ENCODE results near the gene CCT6A.
"Not testable (repeated sequence)": the region's sequence is repeated elsewhere in the genome, so short reads cannot be mapped to it uniquely, and the experiment has no call there.

The CCT6A gene

GRCh38 chr7:56040730-56041129 lies 10.8 kb upstream of the CCT6A start:
- no peak overlapping the region for H3K4me3 ChIP-seq (ENCODE audit: low read depth, low read length, poor library complexity, severe bottlenecking)
- H3K4me2 ChIP-seq (ENCODE audit: low read length): no peak overlapping the region
- no peak overlapping the region for H2AFZ ChIP-seq (ENCODE audit: low read length)
- H3K36me3 ChIP-seq (ENCODE audit: insufficient read depth, low read length): peaks cover 28% of the 10 kb centered on the region
- TF ChIP-seq EZH2 (IDR thresholded peaks at IDR 0.05; ENCODE audit: borderline replicate concordance, low read length): no peak
- TF ChIP-seq CTCF (IDR thresholded peaks at IDR 0.05; ENCODE audit: low read length): no peak
- no peaks in the 10 kb centered on the region for H3F3A ChIP-seq (ENCODE audit: insufficient read depth, low read length)
- H3K79me2 ChIP-seq (ENCODE audit: insufficient read depth, low read length): no peaks in the 10 kb centered on the region
- H3K27ac ChIP-seq (ENCODE audit: low read depth, low read length, poor library complexity, severe bottlenecking): no peak overlapping the region
- H3K9me2 ChIP-seq (ENCODE audit: low read depth, low read length): no peaks in the 10 kb centered on the region
- H3K4me1 ChIP-seq (ENCODE audit: insufficient read depth, low read length, severe bottlenecking): no peaks in the 10 kb centered on the region
- H3K9ac ChIP-seq (ENCODE audit: low read length): no peak overlapping the region
- no peaks in the 10 kb centered on the region for H3K27me3 ChIP-seq (ENCODE audit: insufficient read depth, low read length)
- no peaks in the 10 kb centered on the region for H3K9me3 ChIP-seq (ENCODE audit: low read length)
- no peaks in the 10 kb centered on the region for H4K20me1 ChIP-seq (ENCODE audit: insufficient read depth, low read length)

DNA sequence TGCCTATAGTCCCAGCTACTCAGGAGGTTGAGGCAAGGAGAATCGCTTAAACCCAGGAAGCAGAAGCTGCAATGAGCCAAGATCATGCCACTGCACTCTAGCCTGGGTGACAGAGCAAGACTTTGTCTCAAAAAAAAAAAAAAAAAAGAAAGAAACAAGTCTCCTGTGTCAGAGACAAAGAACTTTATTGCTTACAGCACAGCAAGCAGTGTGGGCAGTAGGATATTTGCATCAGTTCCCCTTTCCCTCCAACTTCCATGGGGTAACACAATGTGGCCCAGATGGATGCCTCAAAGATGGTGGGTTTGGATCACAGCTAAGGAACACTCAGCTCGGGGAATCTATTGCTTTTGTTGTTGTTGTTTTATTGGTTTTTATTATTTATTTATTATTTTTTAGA lies 5.8 kb upstream of the CCT6A start:
- H3K36me3 ChIP-seq (ENCODE audit: insufficient read depth, low read length): peaks cover 28% of the 10 kb centered on the region
- H3K9me2 ChIP-seq (ENCODE audit: low read depth, low read length); H3K4me2 ChIP-seq (ENCODE audit: low read length); H2AFZ ChIP-seq (ENCODE audit: low read length); H4K20me1 ChIP-seq (ENCODE audit: insufficient read depth, low read length); H3K9ac ChIP-seq (ENCODE audit: low read length); H3K4me3 ChIP-seq (ENCODE audit: low read depth, low read length, poor library complexity, severe bottlenecking); H3K27ac ChIP-seq (ENCODE audit: low read depth, low read length, poor library complexity, severe bottlenecking); H3K79me2 ChIP-seq (ENCODE audit: insufficient read depth, low read length); H3K9me3 ChIP-seq (ENCODE audit: low read length); H3F3A ChIP-seq (ENCODE audit: insufficient read depth, low read length); H3K27me3 ChIP-seq (ENCODE audit: insufficient read depth, low read length): not testable (repeated sequence)
- peaks cover 23% of the 10 kb centered on the region for H3K4me1 ChIP-seq (ENCODE audit: insufficient read depth, low read length, severe bottlenecking)

GRCh38 chr7:56046721-56047445 lies 4.7 kb upstream of the CCT6A start:
- Histone ChIP-seq H3K27me3 (ENCODE audit: insufficient read depth, low read length) (no peaks in the 10 kb centered on the region), H3K36me3 (ENCODE audit: insufficient read depth, low read length) (peaks cover 21% of the 10 kb centered on the region), H2AFZ (ENCODE audit: low read length) (no peak overlapping the region), H3K4me3 (ENCODE audit: low read depth, low read length, poor library complexity, severe bottlenecking) (no peak overlapping the region), H3K79me2 (ENCODE audit: insufficient read depth, low read length) (peaks cover 17% of the 10 kb centered on the region), H3K9ac (ENCODE audit: low read length) (no peak overlapping the region; the same call in 1 of the 2 replicates), H3K9me2 (ENCODE audit: low read depth, low read length) (no peaks in the 10 kb centered on the region), H3F3A (ENCODE audit: insufficient read depth, low read length) (no peaks in the 10 kb centered on the region), H3K4me2 (ENCODE audit: low read length) (no peak overlapping the region; the same call in 1 of the 2 replicates), H3K4me1 (ENCODE audit: insufficient read depth, low read length, severe bottlenecking) (peaks cover 23% of the 10 kb centered on the region), H4K20me1 (ENCODE audit: insufficient read depth, low read length) (no peaks in the 10 kb centered on the region), H3K9me3 (ENCODE audit: low read length) (no peaks in the 10 kb centered on the region), H3K27ac (ENCODE audit: low read depth, low read length, poor library complexity, severe bottlenecking) (peak overlapping the region; percentile 38)
- TF ChIP-seq CTCF (IDR thresholded peaks at IDR 0.05; ENCODE audit: low read length) (no peak), EZH2 (IDR thresholded peaks at IDR 0.05; ENCODE audit: borderline replicate concordance, low read length) (no peak)

- Histone ChIP-seq H3K27ac (ENCODE audit: low read depth, low read length, poor library complexity, severe bottlenecking) (peak overlapping the region; percentile 38), H3K36me3 (ENCODE audit: insufficient read depth, low read length) (peaks cover 20% of the 10 kb centered on the region), H3K4me1 (ENCODE audit: insufficient read depth, low read length, severe bottlenecking) (peaks cover 25% of the 10 kb centered on the region), H3K79me2 (ENCODE audit: insufficient read depth, low read length) (peaks cover 24% of the 10 kb centered on the region)
- not testable (repeated sequence) for H4K20me1 ChIP-seq (ENCODE audit: insufficient read depth, low read length); H3K9ac ChIP-seq (ENCODE audit: low read length); H3K27me3 ChIP-seq (ENCODE audit: insufficient read depth, low read length); H3K4me2 ChIP-seq (ENCODE audit: low read length); H3K4me3 ChIP-seq (ENCODE audit: low read depth, low read length, poor library complexity, severe bottlenecking); H2AFZ ChIP-seq (ENCODE audit: low read length); H3K9me3 ChIP-seq (ENCODE audit: low read length); H3F3A ChIP-seq (ENCODE audit: insufficient read depth, low read length); H3K9me2 ChIP-seq (ENCODE audit: low read depth, low read length)
Observed at GRCh38 chr7:56047446-56048116, 4.0 kb upstream of the CCT6A start.
